RWPE2 (cell line): Measurements from ENCODE around the gene ADAMTSL1.

Source experiments
- ATAC-seq: fragments of 200-7000 bp; cut with Tn5 transposase; 3 replicates; pipeline ENCODE4 v1.9.1; 2021; ENCODE audit warnings: low read depth
- DNase-seq: peaks from one replicate; pipeline ENCODE4 v3.0.0-alpha.2; 2020; ENCODE audit warnings: low spot score
- H3K27ac ChIP-seq: fragments of 450-650 bp; 2 replicates; pipeline ENCODE4 v1.5.1; 2017; ENCODE audit warnings: mild to moderate bottlenecking; ENCODE audit not compliant: poor library complexity, severe bottlenecking
- H3K27me3 ChIP-seq: fragments of 250-450 bp; sonication (Bioruptor Pico); 2 replicates; pipeline ENCODE4 v1.5.1; 2021; ENCODE audit warnings: mild to moderate bottlenecking, moderate library complexity; ENCODE audit not compliant: insufficient read depth, poor library complexity, severe bottlenecking
- H3K36me3 ChIP-seq: fragments of 250-450 bp; sonication (Bioruptor Pico); 2 replicates; pipeline ENCODE4 v1.5.1; 2020; ENCODE audit warnings: low read depth, mild to moderate bottlenecking, moderate library complexity
- H3K4me1 ChIP-seq: fragments of 250-450 bp; sonication (Bioruptor Pico); 2 replicates; pipeline ENCODE4 v1.5.1; 2021; ENCODE audit warnings: mild to moderate bottlenecking, moderate library complexity; ENCODE audit not compliant: insufficient read depth, poor library complexity, severe bottlenecking
- H3K4me3 ChIP-seq: fragments of 250-450 bp; sonication (Bioruptor Pico); 2 replicates; pipeline ENCODE4 v1.5.1; 2021; ENCODE audit warnings: mild to moderate bottlenecking, moderate library complexity; ENCODE audit not compliant: severe bottlenecking
- H3K9me3 ChIP-seq: fragments of 250-450 bp; sonication (Bioruptor Pico); 2 replicates; pipeline ENCODE4 v1.5.1; 2021; ENCODE audit warnings: mild to moderate bottlenecking, moderate library complexity; ENCODE audit not compliant: severe bottlenecking
- CTCF ChIP-seq: fragments of 450-650 bp; IDR thresholded peaks from one replicate; pipeline ENCODE4 v1.5.1; 2017; ENCODE audit warnings: mild to moderate bottlenecking, moderate library complexity; ENCODE audit not compliant: poor library complexity, severe bottlenecking

The ADAMTSL1 gene

GRCh38 chr9:18896531-18897179, 422.7 kb downstream of the ADAMTSL1 start:
- Histone ChIP-seq H3K27ac (no peak overlapping the region), H3K9me3 (no peaks in the 10 kb centered on the region), H3K4me1 (no peaks in the 10 kb centered on the region), H3K4me3 (no peak overlapping the region), H3K36me3 (no peaks in the 10 kb centered on the region), H3K27me3 (no peaks in the 10 kb centered on the region)
- no peak for DNase-seq
- TF ChIP-seq CTCF: no peak
- no peak for ATAC-seq

- H3K27me3 ChIP-seq: no peaks in the 10 kb centered on the region
- TF ChIP-seq CTCF: no peak
- ATAC-seq (no peak), DNase-seq (no peak)
- H3K36me3 ChIP-seq: no peaks in the 10 kb centered on the region
- H3K9me3 ChIP-seq: no peaks in the 10 kb centered on the region
- no peak overlapping the region for H3K4me3 ChIP-seq
- no peaks in the 10 kb centered on the region for H3K4me1 ChIP-seq
- no peak overlapping the region for H3K27ac ChIP-seq
These were observed 429.5 kb downstream of the ADAMTSL1 start for GRCh38 chr9:18903450-18903849.

GRCh38 chr9:18905028-18905882, 431.3 kb downstream of the ADAMTSL1 start:
- ATAC-seq: no peak; the same call in 2 of the 3 replicates
- H3K4me1 ChIP-seq: no peaks in the 10 kb centered on the region
- no peak overlapping the region for H3K27ac ChIP-seq

GRCh38 chr9:18905883-18906629, 432.1 kb downstream of the ADAMTSL1 start:
- ATAC-seq (no peak), DNase-seq (no peak)
- no peak overlapping the region for H3K27ac ChIP-seq
- H3K4me1 ChIP-seq: no peaks in the 10 kb centered on the region
- TF ChIP-seq CTCF: no peak
- no peaks in the 10 kb centered on the region for H3K27me3 ChIP-seq
- H3K4me3 ChIP-seq: no peak overlapping the region
- H3K36me3 ChIP-seq: no peaks in the 10 kb centered on the region
- no peaks in the 10 kb centered on the region for H3K9me3 ChIP-seq

More at GRCh38 chr9:18905028-18905882, 431.3 kb downstream of the ADAMTSL1 start:
- Histone ChIP-seq H3K4me3 (no peak overlapping the region), H3K9me3 (no peaks in the 10 kb centered on the region), H3K27me3 (no peaks in the 10 kb centered on the region), H3K36me3 (no peaks in the 10 kb centered on the region)
- TF ChIP-seq CTCF: no peak
- no peak for DNase-seq
